ENCODE results near the gene TIMELESS.

GRCh38 chr12:56420411-56420810 lies 28.8 kb downstream of the TIMELESS start:
- TF ChIP-seq CTCF (conservative IDR thresholded peaks at IDR 0.05; ENCODE audit: low read length) (no peak), EZH2phosphoT487 (IDR thresholded peaks at IDR 0.05; ENCODE audit: borderline replicate concordance) (no peak)

All from Loucy (cell line).